OCI-LY7 (cell line): ENCODE measurements around the gene TMPRSS3.

ENCODE experiments used
- CTCF ChIP-seq: fragments of 200-600 bp; sonication (generic); conservative IDR thresholded peaks from 2 replicates; pipeline ENCODE4 v1.5.1; 2014; ENCODE audit warnings: mild to moderate bottlenecking, antibody characterized with exemption, low read length, moderate library complexity, mixed read lengths
- EZH2phosphoT487 ChIP-seq: fragments of 200-600 bp; sonication (generic); IDR thresholded peaks from 2 replicates; pipeline ENCODE4 v1.6.1; 2018; ENCODE audit warnings: low read depth, borderline replicate concordance, mild to moderate bottlenecking, mixed run types, antibody characterized with exemption, low read length, moderate library complexity, mixed read lengths

- TF ChIP-seq CTCF, result no peak
- TF ChIP-seq EZH2phosphoT487, result no peak
Observed at GRCh38 chr21:42387843-42388340, 8.0 kb downstream of the TMPRSS3 start.
